GM10248 (cell line): ENCODE measurements around the gene ACTR3C.
"Not testable (repeated sequence)": the region's sequence is repeated elsewhere in the genome, so short reads cannot be mapped to it uniquely, and the experiment has no call there.

Source experiments
- CTCF ChIA-PET: fragments of 300-600 bp; sonication (Branson Sonifier 250); formaldehyde crosslinking; extraction: SDS; loops from one replicate; lab custom pipeline; 2021; ENCODE audit warnings: antibody characterized with exemption; lab: Yijun Ruan, JAX
- POLR2A ChIA-PET: fragments of 350-650 bp; sonication (Branson Sonifier 250); formaldehyde crosslinking; extraction: SDS; loops from one replicate; lab custom pipeline; 2020; ENCODE audit warnings: antibody characterized with exemption; lab: Yijun Ruan, JAX
- DNase-seq: peaks from one replicate; pipeline ENCODE4 v3.0.0; 2012; ENCODE audit errors: extremely low spot score
- CTCF ChIP-seq: IDR thresholded peaks from 2 replicates; pipeline ENCODE4 v1.5.1; 2012; ENCODE audit warnings: mild to moderate bottlenecking, low read depth; ENCODE audit errors: extremely low read depth, missing control alignments, control extremely low read depth

Gene ACTR3C

GRCh38 chr7:150313367-150313809 lies 10.0 kb downstream of the ACTR3C start:
- ChIA-PET POLR2A (no interaction called here), CTCF (interaction anchor here (0.9 to 2.8 kb wide), 4 partner anchors 13 to 101 kb away, joined by 3 to 10 read pairs (median 6); no protein-coding TSS in a partner anchor)
- DNase-seq, result no peak

GRCh38 chr7:150312649-150313366 lies 10.5 kb downstream of the ACTR3C start:
- POLR2A ChIA-PET, DNase-seq: not testable (repeated sequence)
- CTCF ChIA-PET, result interaction anchor here (1.4 to 2.8 kb wide), 3 partner anchors 14 to 43 kb away, joined by 5 to 10 read pairs (median 8); no protein-coding TSS in a partner anchor

More at GRCh38 chr7:150313367-150313809, 10.0 kb downstream of the ACTR3C start:
- TF ChIP-seq CTCF, result no peak

GRCh38 chr7:150311711-150312110 lies 11.6 kb downstream of the ACTR3C start:
- CTCF ChIA-PET, result interaction anchor here (1.9 to 2.8 kb wide), 2 partner anchors 8 to 44 kb away, joined by 5 to 10 read pairs; no protein-coding TSS in a partner anchor
- no peak for DNase-seq

GRCh38 chr7:150311146-150311545 lies 12.2 kb downstream of the ACTR3C start:
- TF ChIP-seq CTCF, result no peak
- no peak for DNase-seq
- CTCF ChIA-PET, result interaction anchor here (1.0 to 1.9 kb wide), 2 partner anchors 8 to 44 kb away, joined by 3 to 5 read pairs; no protein-coding TSS in a partner anchor
- POLR2A ChIA-PET, result no interaction called here

More at GRCh38 chr7:150311711-150312110, 11.6 kb downstream of the ACTR3C start:
- POLR2A ChIA-PET, result no interaction called here
- no peak for TF ChIP-seq CTCF

GRCh38 chr7:150308575-150308974 lies 14.8 kb downstream of the ACTR3C start:
- no peak for TF ChIP-seq CTCF
- ChIA-PET POLR2A (no interaction called here), CTCF (interaction anchor here (1.4 kb wide), 1 partner anchor 13 kb away, joined by 3 read pairs; no protein-coding TSS in a partner anchor)
- no peak for DNase-seq

GRCh38 chr7:150307904-150308303 lies 15.4 kb downstream of the ACTR3C start:
- ChIA-PET POLR2A (no interaction called here), CTCF (no interaction called here)
- no peak for DNase-seq
- no peak for TF ChIP-seq CTCF

GRCh38 chr7:150307129-150307528 lies 16.2 kb downstream of the ACTR3C start:
- no peak for TF ChIP-seq CTCF
- CTCF ChIA-PET, result interaction anchor here (0.7 kb wide), 1 partner anchor 11 kb away, joined by 3 read pairs; no protein-coding TSS in a partner anchor
- DNase-seq, result no peak
- POLR2A ChIA-PET, result no interaction called here

GRCh38 chr7:150306377-150306776 lies 17.0 kb downstream of the ACTR3C start:
- CTCF ChIA-PET, result interaction anchor here (0.7 kb wide), 1 partner anchor 12 kb away, joined by 3 read pairs; no protein-coding TSS in a partner anchor
- POLR2A ChIA-PET, DNase-seq: not testable (repeated sequence)

- POLR2A ChIA-PET, DNase-seq, CTCF ChIA-PET: not testable (repeated sequence)
Observed at GRCh38 chr7:150305903-150306284, 17.5 kb downstream of the ACTR3C start.
